HG02642 (cell line): ENCODE data around the gene MRPL36.
A peak's percentile ranks its signal among the peaks of the same experiment; 100 is the strongest.

Source experiments
- ATAC-seq: cut with Tn5 transposase; IDR thresholded peaks from one replicate; pipeline ENCODE4 v1.9.1; 2021; ENCODE audit warnings: mild to moderate bottlenecking; ENCODE audit not compliant: unreplicated experiment, poor library complexity

MRPL36 gene

DNA sequence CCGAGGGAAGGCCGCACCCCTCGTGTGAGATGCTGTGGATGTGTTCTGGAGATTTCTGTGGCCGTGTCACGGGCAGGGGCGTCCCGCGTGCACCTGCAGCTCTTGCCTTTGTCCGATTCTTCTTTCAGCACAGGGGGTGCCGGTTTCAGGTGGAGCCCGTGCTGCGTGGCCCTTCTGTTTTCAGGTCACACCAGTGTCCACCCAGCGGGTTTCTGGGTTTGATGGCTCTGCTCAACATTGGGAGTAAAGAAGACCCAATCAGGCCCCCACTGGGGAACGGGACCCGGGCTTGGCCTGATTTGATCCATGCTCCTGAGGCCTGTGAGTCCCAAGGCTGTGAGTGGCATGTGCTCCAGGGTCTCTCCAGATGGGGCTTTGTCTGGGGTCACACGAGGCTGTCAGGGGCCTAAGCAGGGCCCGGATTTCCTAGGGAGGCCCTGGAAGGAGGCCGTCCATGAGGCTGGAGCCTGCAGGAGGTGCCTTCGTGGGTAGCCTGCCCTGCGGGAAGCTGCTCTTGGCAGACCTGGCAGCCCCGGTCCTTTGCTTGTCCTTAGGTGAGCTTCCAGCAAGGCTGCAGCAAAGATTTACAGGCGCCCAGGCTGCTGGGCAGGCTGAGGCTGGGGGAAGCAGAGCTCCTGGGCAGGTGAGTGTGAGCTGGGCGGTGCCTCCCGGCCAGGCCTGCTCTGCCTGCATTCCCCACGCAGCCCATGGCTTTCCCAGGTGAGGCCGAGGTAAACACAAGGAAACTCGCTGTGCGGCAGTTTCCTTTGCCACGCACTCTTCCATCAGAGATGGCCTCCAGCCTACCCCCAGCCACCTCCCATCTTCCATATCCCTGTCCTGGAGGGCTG lies 12.8 kb downstream of the MRPL36 start:
- ATAC-seq: no peak

DNA sequence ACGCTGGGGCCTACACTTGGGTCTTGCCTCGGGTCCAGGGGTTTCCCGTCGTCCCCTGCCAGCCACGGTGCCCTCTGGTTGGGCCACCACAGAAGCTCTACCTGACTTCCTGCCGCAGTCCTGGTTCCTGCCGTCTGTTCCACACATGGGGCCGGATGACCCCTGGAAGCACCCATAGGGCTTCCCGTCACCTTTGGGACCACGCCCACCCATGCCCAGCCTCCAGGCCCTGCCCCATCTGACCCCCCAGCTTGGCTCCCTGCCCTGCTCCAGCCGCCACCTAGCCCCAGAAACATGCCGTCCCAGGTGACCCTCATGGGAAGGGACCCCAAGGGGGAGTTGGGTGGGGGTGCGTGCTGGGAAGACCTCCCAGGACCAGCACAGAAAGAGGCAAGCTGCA lies 13.7 kb downstream of the MRPL36 start:
- ATAC-seq: no peak

DNA sequence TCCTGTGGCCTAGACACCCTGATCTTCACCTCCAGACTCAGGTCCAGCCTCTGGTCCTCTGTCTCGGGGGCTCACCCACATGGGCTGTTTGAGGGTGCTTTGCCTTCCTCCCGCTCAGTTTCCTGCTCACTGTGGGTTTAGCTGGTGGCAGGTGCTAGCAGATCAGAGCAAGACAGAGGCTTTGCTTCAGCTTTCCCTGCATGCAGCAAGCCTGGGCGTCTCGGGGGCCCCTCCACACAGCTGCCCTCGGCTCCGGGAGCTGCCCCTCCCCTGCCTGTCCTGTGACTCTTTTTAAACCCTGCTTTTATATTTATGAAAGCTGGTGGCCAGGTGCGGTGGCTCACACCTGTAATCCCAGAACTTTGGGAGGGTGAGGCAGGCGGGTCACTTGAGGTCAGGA lies 14.6 kb downstream of the MRPL36 start:
- no peak for ATAC-seq

DNA sequence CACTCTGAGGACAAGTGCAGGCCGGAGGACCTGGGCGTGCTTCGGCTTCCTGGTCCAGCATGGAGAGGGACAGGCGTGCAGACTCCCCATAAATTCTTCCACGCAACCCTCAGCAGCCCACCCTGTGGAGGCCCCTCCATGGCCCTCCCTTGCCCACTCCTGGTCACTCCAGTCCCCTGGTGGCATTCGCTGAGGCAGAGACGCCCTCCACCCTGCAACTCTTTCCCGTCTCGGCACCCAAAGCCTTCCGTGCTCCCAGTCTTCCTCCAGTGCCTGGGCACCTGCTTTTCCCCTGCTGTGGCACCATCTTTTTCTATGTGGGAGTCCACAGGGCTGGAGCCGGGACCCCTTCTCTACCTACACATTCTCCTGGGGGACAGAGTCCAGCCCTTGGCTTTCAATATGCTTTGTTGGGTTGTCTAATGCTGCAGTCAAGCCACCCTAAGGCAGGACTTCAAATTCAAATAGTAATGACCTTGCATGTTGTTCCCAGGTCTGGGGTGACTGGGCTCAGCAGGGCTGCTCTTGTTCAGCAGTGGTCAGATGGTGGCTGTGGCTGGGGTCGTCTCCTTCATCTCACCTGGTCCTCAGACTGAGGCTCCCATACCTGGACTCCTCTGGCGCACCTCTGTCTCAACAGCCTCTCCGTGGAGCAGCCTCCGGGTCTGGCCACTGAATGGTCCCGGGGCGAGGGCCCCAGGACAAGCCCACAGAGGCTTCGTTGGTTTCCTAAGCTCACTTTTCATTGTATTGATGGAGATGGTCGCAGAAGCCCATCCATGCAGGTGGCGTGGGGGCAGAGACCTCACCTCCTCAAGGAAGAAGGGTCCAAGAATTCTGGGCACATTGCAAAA lies 15.2 kb downstream of the MRPL36 start:
- no peak for ATAC-seq

DNA sequence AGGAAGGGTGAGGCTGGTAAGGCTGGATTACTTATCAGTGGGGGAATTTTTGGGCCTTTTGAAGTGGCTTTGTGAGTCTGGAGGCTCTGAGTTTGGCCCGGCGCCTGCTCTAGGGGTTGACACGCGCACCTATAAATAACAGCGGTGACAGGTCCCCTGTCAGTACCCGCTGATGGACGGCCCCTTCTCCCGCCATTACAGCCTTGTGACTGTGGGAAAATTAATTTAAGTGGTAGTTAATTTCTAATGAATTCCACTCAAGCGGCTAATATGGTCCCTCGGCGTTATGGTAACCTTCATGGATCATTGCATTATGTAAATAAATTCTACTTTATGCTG lies 16.5 kb downstream of the MRPL36 start:
- peak; percentile 89 for ATAC-seq

DNA sequence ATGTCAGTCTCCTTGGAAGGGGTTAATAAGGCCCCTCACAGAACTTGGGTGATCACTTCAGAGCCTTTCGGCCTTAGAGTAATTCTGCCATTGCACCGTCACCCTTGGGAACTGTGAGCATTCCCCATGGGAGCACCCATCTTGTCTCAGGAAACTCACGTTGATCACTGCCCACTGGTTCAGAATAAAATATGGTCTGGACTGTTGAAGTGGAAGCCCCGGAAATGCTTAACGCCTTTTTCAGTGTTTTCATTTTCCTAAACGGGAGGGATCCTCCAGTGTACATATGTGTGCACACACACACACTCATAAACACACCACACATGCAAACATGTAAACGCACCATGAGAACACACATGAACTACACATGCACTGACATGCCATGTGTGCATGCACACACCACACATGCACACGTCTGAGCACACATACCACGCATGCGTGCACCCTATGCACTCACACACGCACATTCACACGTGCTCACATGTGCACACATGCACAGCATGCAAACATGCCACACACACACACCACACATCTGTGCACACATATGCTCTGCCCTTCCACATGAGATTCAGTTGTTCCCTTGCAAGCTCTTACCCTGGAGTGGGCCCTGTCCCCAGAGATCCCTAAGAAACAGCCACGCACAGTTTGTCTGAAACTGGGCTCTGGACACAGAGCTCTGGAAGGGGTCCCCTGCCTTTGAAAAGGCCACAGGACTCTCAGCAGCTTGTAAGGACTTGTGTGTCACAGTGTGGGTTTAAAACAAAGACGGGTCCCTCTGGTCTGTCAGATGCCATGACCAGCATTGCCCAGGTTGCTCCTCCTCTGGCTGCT lies 17.0 kb downstream of the MRPL36 start:
- ATAC-seq: peak; percentile 7

DNA sequence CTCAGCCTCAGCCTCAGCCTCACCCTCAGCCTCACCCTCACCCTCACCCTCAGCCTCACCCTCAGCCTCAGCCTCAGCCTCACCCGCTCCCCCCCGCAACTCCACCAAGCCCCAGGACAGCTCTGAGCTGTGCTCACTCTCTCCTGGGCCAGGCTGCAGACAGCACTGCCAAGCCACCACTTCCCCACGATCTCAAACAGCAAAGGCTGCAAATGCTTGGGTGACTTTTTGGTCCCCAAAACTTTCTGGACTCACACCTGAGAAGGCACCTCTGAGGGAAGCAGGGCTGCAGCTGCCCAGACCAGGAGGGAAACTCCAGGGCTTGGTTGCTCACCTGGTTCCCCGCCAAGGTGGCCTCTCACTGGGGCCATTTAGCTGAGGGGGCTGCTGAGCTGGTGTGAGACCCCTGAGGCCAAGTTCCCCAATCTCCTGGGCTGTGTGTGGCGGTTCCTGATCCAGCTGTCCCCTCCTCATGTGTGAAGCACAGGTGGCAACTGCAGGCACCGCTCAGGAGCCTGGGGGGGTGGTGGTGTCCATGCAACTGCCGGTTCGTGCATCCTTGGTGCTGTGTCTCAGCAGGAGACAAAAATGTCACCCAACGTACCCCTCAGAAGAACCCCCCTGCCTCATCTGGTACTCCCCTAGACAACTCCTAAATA lies 17.8 kb downstream of the MRPL36 start:
- no peak for ATAC-seq

DNA sequence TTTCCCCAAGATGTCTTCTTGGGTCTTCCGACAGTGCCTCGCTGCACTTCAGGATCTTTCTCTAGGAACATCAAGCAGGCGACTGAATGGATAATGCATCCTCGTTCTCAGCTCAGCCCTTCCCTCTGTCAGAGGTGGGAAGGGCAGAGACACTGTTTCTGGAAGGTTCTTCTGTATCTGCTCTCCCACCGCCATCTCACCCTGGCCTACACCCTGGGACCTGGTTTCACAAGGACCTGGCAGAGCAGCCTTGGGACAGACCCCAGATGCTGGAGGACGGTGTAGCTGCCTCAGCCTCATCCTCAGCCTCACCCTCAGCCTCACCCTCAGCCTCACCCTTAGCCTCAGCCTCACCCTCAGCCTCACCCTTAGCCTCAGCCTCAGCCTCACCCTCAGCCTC lies 18.5 kb downstream of the MRPL36 start:
- no peak for ATAC-seq

DNA sequence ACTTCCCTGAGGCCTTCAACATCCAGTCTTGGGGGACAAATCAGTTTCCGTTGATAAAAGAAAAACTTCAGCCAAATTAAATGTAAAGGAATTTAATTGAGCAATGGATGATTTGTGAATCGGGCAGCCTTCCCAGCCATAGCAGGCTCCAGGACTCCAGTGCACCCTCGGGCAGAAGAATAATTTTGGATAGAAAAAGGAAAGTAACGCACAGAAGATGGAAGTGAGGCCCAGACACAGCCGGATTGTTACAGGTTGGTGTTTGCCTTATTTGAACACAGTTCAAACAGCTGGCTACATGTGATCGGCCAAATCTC lies 19.1 kb downstream of the MRPL36 start:
- ATAC-seq: no peak

DNA sequence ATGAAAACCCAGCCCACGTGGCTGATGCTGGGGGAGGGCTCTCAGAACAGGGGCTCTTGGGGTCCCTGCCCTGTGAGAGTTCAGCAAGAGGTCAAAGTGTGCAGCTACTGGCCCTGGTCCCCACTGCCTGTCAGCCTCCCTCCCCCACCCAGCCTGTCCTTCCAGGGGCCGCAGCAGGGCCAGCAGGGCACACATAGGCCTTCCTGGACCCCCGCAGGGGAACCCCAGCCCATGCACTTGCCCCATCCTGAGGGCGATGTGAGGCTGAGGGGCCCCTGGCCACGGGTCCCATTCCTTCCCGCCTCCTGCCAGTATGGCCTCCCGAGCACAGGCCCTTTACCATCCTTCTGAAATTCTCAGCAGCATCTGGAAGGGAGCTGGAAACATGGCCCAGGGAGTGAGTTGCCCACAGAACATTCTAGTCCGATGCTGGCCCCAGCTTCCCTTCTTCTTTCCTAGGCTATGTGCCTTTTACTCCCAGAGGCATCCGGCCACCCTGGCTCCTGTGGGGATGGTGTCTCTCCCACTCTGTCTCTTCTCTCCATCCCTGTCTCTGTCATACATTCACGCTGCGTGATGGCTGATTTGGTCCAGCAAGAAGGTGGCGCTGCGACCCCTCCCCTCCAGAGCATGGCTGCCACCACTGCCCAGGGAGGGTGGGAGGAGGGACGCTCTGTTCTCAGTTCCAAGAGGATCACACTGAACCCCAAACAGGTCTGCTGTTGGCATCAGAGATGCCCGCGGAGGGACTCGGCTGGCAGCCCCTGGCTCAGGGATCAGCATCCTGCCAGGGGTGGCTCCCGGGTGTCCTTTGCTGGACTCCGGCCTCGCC lies 19.6 kb downstream of the MRPL36 start:
- no peak for ATAC-seq

DNA sequence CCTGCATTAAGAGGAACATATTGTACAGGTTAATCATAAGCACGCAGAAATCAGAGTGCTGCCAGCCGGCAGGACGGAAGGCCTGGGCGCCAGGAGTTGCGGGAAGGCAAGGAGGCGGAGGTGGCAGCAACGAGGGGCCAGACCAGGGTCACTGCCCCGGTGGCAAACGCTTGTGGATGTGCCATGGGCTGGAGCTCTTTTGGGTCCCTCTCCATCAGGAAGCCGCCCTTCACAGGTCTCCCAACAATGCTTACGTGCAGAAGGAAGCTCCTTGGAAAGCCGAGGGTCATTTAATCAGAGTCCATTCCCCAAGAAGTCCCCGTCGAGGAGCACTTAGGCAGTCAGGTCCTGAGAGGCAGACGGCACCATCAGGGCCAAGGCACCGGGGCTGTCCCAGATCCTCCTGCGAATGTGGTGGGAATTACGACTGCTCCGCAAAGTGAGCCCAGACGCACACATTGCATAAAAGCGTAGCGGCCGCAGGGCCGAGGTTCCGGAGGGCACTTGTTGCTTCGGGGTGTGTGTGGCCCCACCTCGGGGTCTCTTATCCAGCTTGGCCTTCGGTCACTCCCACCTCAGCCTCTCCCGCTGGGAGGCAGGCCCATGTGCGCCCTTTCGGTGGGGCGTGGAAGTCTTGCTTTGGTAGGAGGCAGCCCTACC lies 20.5 kb downstream of the MRPL36 start:
- ATAC-seq: no peak

DNA sequence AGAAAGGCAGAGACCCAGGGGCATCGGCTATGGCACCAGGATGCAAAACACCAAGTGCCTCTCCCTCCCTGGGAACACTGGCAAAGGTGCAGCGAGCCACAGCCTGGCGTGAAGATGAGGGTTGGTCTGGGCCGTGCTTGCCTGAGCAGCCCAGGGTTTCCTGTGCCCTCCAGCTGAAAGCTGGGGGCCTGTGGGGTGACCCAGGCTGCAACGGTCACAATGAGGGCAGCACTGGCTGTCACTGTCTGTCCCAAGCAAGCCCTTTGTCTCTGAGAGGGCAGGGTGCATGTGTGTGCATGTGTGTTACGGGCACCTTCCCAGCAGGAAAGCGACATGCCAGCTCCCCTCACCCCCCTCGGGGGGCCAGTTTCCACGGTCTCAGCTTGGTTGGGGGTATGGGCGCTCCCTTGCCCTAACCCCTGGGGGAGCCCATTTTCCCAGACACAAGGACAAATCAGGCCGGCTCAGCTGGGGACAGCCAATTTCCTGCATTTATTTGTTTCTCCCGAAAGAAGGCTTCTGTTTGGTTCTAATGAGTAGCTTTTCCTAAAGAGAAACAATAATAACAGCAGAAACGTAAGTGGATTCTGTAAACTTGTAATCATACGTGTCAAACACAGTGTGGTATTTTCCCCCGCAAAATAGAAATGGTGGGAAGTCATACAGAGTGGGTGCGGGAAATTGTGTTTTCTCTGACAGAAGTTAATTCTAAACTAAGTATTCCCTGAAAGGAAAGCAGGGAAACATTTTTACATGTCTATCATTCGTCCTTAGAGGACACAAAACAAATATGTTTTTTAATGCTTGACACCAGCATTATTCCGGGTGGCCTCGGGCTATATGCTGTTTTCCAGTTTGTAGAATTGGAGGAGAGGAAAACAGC lies 21.3 kb downstream of the MRPL36 start:
- ATAC-seq: no peak

DNA sequence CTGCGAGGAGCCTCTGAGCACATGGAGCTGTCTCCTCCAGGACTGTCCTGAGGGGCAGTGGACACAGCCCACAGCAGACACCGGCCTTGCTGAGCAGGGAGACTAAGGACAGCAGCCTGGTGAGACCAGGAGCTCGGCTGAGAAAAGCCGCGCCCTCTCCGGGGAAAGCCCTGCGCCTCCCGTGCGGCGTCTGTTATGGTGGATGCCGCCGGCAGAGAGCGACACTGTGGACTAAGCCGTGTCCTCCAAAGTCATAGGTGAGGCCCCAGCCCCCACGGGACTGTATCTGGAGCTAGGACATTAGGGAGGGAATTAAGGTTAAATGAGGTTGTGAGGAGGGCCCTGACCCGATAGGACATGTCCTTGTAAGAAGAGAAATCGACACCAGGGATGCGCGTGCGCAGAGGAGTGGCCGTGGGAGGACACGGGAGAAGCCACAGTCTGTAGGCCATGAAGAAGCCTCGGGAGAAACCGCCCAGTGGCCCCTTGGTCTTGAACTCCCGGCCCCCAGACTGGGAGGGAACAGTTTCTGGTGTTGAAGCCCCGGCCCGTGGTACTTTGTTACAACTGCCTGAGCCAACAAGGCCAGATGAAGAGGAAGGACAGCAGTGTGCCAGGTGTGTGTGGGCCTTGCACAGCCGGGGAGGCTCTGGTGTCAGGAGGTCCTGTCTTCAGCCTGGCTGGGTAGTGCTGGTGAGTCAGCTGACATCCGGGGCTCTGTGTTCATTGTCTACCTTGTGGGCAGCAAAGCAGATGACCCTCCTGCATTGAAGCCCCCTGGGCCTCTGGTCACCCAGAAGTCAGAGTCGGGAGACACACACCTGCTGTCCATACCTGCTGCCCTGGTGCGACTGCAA lies 22.1 kb downstream of the MRPL36 start:
- ATAC-seq: no peak

DNA sequence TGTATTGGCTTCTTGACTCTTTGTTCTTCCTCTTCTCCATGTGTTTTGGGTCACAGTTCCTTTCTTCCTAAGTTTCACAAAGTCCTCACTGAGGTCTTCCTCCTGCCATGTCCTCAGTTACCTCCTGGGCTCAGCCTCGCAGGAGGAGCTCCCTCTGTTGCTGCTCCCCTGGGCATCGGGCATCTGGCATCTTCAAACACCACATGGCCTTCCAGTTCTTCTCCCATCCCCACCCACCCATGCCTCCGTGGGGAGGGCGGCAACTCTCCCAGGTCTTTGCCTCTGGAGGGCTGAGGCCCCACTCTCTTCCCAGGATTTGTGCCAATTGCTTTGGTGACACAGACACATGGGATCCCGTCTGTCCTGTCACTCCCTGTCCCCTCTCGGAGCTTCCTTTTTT lies 22.8 kb downstream of the MRPL36 start:
- no peak for ATAC-seq

DNA sequence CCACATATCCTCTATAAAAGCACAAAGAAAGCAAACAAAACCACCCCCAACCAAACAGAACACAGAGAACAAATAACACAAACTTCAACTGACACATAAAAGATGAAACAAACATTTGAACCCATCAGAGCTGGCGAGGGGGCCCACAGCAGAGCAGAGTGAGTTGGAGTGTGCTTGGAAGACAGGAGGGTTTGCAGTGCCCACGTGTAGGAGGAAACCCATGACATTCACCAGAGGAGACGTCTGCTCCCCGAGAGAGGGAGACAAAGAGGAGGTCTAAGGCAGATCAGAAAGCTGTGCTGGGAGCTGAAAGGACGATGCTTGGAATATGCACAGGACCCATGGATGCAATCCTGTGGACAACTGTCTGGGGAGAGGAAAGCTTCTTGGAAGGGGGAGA lies 27.0 kb downstream of the MRPL36 start:
- no peak for ATAC-seq

DNA sequence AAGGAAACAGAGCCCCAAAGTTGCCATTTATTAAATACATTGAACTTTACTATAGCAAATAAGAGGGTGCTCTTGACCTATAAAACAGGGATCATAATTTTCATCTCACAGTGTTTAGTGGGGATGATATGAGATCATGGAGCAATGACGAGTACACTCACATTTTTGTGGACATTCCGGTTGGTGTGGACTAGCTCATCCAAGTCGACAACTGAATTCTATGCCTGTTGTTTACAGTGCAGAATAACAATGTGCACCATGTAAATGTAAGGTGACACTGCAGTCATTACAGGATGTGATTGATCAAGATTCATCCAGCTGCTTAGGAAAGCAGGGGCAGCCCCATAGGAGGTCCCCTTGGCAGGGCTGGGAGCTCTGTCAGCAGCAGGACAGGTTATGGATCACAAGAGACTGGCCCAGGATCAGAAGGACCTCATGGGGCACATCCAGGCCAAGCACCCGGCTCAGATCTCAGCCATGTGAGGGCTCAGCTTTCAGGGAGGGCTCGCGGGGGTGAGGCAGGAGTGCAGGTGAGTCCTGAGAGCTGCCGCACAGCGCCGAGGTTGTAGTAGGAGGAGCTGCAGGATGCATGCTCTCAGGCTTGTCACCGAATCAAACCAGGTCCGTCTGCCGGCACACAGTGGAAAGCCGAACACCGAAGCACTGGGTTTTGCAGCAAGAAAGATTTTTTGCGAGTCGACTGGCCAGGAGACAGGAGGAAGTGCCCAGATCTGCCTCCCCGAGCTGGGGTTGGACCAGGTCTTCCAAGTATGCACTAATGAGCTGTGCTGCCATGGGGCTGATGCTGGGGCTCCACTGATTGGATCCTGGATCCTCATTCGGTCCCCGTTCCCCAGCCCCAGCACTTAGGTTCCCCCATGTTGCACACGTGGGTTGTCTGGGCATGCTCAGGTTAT lies 28.2 kb downstream of the MRPL36 start:
- no peak for ATAC-seq
